HG03045 (cell line): Measurements from ENCODE around the gene BTAF1.

Experiments
- ATAC-seq: cut with Tn5 transposase; IDR thresholded peaks from one replicate; pipeline ENCODE4 v1.9.1; 2021; ENCODE audit warnings: mild to moderate bottlenecking, moderate library complexity; ENCODE audit not compliant: unreplicated experiment

Gene BTAF1

DNA sequence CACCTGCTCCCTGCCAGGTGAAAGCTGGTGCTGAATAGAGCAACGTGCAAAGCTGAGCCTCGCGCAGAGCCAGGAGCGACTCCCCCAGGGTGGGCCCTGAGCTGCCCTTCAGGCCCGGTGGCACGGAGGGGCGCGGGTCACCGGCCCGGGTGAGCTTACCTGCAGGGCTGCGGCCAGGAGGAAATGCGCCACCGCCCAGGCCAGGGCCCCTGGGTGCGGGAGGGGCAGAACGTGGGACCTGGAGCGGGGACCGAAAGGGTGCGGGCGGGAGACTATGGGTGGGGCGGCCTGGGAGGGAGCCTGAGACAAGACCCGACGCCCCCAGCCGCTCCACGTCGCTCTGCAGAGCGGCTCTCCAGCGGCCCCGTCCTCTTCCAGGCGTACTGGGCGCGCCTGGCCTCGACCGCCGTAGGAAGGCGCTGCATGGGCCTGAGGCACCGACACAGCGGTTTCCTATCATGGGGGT lies 122.1 kb downstream of the BTAF1 start:
- ATAC-seq: no peak

DNA sequence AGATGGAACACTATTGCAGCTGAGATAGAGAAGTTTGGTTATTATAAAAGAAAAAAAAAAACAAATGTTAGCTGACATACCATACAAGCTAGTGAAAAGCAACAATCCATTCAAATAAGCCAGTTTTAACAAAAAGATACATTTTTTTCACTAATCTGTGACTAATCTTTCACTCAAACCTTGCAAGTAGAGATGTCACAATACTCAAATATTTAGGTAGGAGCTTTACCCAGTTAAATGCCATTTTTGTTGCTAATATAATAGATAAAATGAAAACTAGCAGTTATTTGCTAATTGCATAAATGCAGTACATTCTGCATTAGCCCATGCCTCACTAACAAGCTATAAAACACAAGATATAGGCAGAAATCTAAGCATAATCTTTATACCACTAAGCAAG lies 123.6 kb downstream of the BTAF1 start:
- ATAC-seq: no peak

GRCh38 chr10:92052088-92052487 lies 128.5 kb downstream of the BTAF1 start:
- ATAC-seq: no peak

DNA sequence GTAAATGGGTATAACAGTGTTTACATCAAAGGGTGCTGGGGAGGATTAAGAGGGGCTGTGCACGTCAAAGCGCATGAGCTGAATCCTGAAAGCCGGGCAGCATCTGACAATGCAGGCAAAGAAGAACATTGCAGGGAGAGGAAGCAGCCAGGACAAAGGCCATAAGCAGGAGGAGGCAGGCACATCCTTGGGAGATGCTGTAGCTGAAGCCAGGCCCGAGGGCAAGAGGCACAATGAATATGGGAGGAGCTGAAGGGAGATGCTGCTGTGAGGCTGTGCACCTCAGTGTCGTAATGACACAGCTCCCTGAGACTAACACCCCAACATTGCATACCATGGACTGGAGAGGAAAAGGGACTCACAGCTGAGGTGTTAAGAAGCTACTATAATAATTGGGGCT lies 129.2 kb downstream of the BTAF1 start:
- ATAC-seq: no peak

DNA sequence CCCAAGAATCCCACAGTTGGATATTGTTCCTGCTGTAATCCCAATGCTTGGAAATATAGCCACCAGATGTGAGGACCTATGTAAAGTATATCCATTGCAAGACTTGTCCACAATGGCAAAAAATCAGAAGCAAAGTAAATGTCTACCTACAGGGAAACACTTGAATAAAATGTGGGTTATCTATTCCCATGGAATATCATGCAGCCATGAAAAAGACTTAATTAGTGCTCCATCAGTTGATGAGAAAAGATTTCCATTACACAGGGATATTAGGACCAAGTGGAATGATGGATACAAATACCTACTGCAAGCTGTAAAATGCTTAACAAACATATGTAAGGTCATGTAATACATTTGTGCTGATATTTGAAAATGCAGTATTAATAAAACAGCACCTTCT lies 131.2 kb downstream of the BTAF1 start:
- ATAC-seq: no peak

GRCh38 chr10:92062273-92062672 lies 138.7 kb downstream of the BTAF1 start:
- ATAC-seq: no peak

DNA sequence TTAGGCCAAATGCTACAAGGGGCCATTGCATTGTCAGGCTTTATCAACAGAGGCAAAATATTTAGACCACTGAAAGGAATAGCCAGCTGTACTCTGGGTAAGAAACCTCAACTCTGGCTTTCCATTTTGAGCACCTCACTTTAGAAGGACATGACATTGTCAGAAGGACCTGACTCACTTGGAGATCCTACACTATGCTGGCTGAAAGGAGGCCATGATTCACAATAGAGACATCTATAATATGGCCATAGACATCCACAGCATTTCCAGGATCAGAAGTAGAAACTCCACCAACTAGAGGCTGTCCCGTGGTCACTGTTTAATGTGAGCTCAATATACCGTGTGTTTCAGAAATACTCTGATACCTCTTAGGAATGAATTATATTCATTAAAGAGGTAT lies 140.9 kb downstream of the BTAF1 start:
- no peak for ATAC-seq

DNA sequence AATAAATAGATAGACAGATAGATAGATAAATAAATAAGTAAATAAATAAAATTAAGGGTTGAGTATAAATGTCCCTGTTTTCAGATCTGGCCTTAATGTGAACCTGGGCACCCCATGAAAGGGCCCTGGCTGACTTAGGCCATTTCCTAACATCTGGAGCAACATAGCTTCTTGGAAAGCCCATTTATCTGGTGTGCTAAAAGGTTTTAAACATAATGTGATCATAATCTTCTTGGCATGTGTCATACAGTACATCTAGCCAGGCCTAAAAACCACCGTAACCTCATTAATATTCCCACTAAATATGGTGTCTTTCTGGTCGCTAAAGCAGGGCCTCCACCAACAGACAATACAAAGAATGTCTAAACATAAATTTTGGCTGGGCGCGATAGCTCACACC lies 142.8 kb downstream of the BTAF1 start:
- ATAC-seq: no peak

DNA sequence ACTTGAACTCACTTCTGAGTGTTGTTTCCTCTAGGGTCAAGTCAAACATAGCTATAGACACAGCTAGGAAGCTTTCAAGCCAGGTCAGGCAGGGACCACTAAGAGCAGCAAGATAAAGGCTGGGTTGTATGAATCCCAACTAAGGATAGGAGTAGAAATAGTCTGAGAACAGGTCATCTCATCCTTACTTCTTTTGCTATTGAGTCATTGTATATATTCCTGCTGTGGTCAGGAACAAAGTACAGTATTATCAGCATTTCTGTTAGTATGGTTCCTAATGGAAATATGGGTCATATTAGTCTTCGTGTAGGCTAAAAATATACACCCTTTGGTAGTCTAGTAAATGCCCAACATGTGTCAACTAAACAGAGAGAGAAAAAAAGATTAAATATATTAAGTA lies 145.3 kb downstream of the BTAF1 start:
- ATAC-seq: no peak

DNA sequence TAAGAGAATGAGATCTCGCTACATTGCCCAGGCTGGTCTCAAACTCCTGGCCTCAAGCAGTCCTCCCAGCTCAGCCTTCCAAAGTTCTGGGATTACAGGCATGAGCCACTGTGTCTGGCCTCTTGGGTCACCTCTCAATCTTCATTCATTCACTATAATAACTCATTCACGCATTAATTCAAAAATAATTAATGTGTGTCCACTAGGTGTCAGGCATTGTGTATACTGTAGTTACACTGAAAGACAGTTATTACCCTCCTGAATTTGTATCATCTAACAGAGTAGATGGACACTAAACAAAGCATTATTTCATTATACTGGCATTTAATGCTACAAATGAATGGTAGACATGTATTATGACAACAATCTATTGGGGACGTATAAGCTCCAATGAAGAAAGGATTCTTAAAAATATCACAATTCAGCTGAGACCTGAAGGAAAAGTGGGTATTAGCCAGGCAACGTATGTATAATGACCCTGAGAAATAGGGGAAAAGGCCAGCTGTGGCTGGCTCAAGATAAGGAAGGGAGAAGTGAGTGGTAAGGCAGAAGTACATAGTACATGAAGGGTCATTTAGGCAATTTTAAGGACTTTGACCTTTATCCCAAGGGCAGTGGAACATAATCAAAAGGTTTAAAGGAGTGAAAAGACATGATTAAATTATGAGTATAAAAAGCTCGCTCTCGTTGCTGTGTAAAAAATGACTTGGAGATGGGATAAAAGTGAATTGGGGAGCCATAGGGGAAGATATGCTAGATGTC lies 150.7 kb downstream of the BTAF1 start:
- no peak for ATAC-seq

- ATAC-seq: no peak
These were observed 152.3 kb downstream of the BTAF1 start for GRCh38 chr10:92075829-92076228.

- ATAC-seq: no peak
These were observed 153.2 kb downstream of the BTAF1 start for GRCh38 chr10:92076722-92077121.

DNA sequence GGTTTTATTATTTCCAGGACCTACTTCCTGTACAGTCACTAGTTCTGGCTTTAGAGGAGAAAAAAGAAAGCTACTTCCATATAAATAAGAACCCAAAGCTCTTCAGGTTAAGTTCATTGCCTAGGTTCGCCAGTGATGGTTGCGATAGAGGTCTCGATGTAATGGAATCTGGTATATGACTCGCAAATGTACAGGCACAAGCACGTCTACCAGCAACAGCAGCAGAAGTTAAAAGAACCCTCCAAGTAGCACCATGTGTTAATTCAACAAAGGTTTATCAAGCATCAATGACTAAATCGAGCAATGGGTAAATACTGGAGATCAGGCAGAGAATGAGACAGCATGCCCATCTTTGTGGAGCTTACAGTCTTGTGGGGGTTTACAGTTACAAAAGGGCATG lies 155.4 kb downstream of the BTAF1 start:
- ATAC-seq: no peak
